HG02759 (cell line): ENCODE measurements around the gene FARSA.
"Not testable (repeated sequence)": the region's sequence is repeated elsewhere in the genome, so short reads cannot be mapped to it uniquely, and the experiment has no call there.

Experiments used
- ATAC-seq: cut with Tn5 transposase; IDR thresholded peaks from one replicate; pipeline ENCODE4 v1.9.1; 2021; ENCODE audit warnings: mild to moderate bottlenecking, moderate library complexity; ENCODE audit not compliant: unreplicated experiment

The FARSA gene

DNA sequence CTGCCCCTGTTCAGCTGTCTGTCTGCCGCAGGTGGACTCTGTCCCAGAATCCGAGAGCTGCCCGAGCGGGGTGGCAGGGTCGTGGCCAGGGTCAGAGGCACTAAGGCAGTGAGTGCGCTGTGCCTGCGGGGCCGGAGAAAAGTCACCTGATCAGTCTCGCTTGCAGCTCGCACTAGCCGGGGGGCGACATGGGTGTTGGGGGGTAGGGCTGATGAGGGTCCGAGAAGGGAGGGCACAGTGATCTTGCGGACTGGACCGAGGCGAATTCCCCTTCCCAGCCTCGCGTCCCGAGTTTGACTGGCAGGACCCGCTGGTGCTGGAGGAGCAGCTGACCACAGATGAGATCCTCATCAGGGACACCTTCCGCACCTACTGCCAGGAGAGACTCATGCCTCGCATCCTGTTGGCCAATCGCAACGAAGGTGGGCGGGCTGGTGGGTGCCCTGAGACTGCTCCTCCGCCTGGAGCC lies 41.9 kb downstream of the FARSA start:
- no peak for ATAC-seq

DNA sequence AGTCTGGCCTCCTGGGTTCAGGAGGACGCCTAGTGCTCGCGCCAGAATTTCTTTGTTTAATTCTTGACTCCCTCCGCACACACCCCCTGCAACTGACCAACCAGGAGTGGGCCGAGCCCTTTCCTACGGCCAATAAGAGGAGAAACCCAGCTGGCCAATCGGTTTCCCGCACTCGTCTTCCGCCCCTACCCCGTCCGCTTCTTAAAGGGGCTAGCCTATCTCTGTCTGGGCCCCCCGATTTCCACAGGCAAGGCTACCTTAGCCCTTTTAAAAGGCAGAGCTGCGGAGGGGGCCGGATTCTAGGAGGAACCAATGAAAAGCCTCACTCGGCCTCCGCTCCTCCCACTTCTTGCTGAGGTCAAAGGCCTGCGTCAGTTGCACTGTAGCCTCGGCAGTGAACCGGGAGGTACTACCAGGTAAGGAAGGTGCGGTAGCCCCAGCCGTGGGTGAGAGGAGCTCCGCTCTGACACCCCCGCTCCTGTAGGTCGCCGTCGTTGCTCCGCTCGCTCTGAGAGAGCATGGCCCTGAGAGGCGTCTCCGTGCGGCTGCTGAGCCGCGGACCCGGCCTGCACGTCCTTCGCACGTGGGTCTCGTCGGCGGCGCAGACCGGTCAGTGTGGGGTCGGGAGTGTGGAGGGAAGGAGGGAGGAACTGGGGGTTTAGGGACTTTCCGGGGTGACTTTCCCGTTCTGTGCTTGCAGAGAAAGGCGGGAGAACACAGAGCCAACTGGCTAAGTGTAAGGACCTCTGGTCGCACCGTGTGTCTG lies 42.5 kb downstream of the FARSA start, which contains the start of gene GCDH:
Gene GCDH, plus strand, starts transcription at position 374 of the 766 bp plus-strand sequence. Its CDS starts 145 bp downstream, at position 519.
- ATAC-seq: peak; percentile 95

DNA sequence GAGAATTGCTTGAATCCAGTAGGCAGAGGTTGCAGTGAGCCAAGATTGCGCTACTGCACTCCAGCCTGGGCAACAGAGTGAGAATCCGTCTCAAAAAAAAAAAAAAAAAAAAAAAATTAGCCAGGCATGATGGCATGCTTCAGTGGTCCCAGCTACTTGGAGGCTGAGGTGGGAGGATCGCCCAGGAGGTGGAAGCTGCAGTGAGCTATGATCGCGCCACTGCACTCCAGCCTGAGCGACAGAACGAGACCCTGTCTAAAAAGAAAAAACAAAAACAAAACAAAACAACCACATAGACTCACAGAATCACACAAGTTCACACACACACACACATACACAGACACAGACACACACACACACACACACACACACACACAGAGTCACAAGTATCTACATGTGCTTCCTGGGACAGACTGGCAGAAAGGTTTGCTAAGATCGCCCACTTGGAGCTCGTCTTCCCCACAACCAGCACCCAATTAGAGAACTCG lies 43.2 kb downstream of the FARSA start:
- ATAC-seq: not testable (repeated sequence)

DNA sequence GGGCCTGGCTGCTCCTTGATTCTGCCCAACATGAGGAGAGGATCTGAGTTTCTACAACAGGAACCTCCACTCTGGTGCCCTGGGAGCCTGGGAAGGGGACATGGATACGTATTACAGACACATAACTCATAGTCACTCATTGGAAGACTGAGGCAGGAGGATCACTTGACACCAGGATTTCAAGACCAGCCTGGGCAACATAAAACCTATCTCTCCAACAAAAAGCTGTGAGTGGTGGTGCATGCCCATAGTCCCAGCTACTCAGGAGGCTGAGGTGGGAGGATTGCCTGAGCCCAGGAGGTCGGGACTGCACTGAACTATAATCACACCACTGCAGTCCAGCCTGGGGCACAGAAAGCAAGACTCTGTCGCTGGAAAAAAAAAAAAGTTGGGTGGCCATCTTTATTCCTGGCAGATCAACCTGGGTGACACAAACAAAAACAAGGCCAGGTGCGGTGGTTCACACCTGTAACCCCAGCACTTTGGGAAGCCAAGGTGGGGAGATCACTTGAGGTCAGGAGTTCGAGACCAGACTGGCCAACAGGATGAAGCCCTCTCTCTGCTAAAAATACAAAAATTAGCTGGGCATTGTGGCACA lies 45.4 kb downstream of the FARSA start:
- ATAC-seq: no peak

DNA sequence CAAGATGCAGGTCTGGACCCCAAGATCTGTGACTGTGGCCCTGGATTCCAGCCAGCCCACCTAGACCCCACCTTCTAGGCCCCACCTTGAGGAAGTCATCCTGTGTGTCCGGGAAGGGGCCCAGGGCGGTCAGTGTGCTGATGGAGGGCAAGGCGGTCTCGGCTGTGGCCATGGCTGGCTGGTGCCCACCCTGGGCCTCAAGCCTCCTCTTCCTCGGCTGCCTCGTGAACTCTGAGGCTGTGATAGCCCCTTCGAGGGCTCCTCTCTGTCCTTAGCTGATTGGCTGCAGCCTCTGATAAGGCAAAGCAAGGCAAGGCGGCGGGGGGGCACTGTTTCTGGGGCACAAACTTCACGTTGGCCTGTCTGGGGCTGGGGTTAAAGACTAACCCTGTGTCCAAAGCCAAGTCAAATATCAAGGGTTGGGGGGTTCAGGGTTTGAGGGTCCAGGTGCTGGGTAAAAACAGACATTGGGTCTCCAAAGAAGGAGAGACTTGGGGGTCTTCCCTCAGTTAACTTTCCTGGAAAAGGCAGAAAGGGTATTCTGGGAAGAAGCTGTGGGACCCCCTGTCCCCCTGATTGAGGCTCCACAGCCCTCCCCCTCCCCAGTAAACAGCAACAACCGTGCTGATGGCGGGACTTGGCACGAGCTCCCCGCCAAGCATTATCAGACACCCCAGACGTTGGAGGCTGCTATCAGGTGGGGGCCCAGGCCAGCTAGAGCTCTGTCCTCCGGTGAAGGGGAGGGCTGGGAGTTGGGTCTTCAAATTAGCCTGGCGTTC lies 46.4 kb downstream of the FARSA start, which contains the start of gene KLF1:
Gene KLF1, minus strand, starts transcription at position 233 of the 779 bp plus-strand sequence. Its CDS starts 61 bp downstream, at position 172.
- ATAC-seq: no peak

DNA sequence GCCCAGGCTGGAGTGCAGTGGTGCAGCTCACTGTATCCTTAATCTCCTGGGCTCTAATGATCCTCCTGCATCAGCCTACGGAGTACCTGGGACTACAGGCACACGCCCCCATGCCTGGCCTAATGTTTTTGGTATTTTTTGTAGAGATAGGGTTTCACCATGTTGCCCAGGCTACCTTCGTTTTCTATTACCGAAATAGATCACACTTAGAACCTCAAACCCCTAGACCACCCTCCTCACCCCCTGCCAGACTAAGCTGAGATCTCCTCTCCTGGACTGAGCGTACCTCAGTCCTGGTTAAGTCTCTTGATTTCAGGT lies 46.9 kb downstream of the FARSA start:
- no peak for ATAC-seq

DNA sequence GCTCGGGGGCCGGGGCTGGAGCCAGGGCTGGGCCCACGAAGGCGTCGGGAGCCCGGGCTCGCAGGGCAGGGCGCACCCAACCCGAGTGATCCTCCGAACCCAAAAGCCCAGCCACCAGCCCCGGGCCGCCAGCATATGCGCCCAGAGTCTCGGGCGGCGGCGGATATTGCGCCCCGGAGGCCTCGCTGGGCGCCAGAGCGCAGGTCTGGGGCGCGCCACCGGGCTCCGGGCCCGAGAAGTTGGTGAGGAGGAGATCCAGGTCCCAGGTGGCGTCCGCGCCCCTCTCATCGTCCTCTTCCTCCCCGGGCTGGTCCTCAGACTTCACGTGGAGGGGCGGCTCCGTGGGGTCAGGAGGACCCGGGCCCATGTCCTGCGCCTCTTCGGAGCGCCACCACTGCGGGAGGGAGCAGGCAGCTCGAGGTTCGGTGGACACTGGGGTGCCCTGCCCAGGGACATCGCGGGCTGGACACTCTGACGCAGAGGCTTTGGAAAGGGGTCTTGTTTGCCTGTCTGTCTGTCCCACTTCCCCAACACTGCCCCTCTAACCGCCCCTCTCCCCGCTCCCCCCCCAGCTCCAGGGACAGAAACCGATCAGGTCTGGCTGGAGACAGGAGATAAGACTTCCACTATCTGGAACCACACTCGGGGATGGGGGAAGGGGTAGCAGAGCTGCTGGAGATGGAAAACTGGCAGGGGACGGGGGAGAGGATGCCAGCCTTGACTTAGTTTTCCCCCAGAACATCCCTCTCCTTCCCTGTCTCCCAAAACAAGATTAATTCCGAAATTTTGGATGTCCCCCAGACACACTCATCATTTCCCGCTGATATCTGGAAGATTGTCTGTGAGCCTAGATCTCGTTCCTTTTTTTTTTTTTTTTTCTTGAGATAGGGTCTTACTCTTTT lies 47.5 kb downstream of the FARSA start:
- ATAC-seq: no peak

DNA sequence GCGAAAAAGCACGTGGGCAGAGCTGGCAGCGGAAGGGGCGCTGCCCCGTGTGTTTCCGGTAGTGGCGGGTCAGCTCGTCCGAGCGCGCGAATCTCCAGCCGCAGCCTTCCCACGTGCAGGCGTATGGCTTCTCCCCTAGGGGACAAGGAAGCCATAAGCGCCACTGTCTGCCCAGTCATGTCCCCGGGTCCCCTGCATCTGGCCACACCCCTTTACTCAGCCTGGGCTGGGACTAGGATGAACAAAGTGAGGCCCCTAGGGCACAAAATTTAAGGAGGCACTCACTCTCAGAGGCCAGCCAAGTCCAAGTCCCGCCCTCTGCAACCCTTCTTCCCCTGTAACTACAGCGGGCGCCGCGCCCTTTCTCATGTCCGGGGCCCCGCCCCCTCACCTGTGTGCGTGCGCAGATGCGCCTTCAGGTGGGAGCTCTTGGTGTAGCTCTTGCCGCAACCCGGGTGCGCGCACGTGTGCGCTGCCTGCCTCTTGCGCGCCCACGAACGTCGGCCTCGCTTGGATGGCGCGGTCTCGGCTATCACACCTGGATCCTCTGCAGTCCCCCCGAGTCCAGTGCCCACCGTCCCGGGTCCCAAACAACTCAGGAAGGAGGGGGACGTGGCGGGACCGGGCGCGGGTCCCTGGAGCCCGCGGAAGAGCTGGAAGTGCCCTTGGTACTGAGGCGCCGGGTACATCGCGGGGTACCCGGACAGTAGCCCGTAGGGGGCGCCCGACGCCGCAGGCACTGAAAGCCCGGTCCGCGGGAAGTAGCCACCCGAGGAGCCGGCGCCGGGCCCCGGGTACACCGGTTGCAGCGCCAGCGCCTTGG lies 48.4 kb downstream of the FARSA start:
- ATAC-seq: no peak

DNA sequence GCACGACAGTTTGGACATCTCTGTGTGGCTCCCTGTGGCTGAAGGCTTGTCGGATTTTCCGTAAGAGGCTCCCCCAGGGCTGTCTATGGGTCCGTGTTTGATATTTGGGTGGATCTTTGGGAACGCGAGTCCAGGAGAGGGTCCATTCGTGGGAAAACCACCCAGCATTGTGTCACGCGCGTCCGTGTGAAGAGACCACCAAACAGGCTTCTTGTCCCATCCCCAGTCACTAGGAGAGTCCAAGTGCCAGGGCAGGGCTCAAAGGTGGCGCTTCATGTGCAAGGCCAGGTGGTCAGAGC lies 48.9 kb downstream of the FARSA start:
- no peak for ATAC-seq

DNA sequence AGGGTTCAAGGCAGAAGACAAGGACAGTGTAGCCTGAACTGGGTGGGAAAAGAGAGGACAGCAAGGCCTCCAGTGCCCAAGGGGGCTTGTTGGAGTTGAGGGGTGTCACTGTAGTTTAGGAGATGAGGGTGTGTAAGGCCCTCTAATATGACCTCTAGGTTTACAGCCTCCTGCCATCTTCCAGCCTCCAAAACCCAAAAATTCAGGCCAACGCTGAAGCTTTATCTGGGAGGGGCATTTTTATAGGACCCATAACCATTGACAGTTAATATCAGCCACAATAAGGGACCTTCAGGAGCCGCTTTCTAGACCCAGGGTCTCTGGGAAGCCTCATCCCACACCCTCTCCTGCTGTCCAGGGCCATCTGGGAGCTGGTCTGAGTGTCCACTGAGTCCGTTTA lies 49.3 kb downstream of the FARSA start:
- ATAC-seq: no peak

DNA sequence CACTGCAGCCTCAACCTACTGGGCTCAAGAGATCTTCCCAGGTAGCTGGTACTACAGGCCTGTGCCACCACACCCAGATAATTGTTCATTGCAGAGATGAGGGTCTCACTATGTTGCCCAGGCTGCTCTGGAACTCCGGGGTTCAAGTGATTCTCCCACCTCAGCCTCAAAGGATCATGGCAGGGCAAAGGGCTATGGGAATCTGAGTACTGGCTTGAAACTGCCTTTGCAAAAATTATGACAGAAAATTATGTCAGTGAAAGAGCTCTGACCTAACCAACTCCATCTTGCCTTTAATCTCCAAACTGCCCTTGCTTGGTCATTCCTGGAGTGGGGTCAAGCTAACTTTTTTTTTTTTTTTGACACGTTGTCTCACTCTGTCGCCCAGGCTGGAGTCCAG lies 50.9 kb downstream of the FARSA start:
- no peak for ATAC-seq

DNA sequence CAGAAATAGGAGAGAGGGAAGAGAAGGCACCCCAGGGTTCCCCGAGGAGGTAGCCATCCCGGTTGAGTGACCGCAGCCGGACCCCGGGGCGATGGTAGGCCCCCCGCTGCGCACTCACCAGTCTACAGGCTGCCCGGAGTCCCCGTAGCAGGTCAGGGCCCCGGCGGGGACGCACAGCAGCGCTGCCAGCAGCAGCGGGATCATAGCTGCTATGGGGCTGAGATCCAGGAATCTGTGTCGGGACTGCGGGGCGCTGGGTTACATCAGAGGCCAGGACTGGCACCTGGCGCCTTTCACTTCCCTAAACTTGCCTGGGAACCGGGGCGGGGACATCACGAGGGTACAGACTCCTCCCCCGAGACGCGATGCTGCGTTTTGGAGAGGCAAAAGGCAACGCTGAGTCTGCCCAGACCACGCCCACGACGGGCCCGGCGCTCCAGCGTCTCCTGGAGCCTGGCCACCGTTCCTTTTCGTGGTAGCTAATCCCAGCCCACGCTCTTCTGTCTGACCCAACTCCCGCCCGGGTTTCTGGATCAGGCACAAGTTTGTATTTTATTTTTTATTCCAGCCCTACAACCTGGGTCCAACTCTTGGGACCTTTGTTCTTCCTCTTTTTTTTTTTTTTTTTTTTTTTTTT lies 52.2 kb downstream of the FARSA start, which contains the start of gene DNASE2:
Gene DNASE2, minus strand, starts transcription at position 278 of the 637 bp plus-strand sequence. Its CDS starts 74 bp downstream, at position 204.
- peak; percentile 88 for ATAC-seq

DNA sequence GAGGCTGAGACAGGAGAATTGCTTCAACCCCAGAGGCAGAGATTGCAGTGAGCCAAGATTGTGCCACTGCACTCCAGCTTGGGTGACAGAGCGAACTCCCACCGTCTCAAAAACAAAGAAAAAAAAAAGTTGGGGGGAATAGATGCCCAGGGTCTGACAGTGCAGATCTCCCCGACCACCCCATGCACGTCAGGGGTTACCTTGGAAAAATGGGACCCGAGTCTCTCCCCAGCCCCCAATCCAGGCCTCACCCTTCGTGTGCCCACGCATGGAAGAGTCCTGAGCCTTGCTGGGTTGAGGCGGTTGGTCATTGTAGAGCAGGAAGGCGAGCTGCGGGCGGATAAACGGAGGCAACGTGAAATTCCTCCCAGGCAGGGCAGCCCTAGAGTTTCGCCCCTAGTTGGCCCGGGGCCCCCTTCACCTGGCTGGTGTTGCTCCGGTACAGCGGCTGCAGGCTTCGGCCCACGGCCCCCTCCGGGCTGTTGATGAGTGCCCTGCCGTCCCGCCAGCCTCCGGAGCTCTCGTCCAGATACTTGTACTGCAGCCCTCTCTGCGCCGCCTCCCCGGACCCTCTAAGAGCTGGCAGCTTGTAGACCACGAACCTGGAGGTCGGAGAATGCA lies 52.9 kb downstream of the FARSA start:
- ATAC-seq: peak; percentile 22

DNA sequence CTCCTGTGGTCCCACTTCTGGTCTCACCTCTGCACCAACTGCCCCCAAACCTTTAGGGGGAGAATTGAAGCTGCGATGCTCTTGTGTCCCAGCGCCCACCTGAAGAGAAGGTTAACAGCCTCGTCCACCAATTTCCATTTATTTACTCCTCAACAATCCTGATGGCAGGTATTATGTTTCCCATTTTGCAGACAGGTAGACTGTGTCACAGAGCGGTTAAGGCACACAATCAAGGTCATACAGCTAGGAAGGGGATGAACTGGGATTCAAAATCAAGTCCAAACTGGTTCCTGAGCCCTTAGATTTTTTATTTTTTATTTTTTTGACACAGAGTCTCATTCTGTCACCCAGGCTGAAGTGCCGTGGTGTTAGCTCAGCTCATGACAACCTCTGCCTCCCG lies 58.4 kb downstream of the FARSA start:
- ATAC-seq: no peak

DNA sequence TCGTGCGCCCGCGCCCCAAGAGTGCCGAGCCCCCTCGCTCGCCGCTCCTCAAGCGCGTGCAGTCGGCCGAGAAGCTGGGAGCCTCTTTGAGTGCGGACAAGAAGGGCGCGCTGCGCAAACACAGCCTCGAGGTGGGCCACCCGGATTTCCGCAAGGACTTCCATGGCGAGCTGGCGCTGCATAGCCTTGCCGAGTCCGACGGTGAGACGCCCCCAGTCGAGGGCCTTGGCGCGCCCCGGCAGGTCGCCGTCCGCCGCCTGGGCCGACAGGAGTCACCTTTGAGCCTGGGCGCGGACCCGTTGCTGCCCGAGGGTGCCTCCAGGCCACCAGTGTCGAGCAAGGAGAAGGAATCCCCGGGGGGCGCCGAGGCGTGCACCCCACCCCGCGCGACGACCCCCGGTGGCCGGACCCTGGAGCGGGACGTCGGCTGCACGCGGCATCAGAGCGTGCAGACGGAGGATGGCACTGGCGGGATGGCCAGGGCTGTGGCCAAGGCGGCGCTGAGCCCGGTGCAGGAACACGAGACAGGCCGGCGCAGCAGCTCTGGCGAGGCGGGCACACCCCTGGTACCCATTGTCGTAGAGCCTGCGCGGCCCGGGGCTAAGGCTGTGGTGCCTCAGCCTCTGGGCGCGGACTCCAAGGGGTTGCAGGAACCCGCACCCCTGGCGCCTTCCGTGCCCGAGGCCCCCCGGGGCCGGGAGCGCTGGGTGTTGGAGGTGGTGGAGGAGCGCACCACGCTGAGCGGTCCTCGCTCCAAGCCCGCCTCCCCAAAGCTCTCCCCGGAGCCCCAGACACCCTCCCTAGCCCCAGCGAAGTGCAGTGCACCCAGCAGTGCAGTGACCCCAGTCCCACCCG lies 59.4 kb downstream of the FARSA start:
- no peak for ATAC-seq

DNA sequence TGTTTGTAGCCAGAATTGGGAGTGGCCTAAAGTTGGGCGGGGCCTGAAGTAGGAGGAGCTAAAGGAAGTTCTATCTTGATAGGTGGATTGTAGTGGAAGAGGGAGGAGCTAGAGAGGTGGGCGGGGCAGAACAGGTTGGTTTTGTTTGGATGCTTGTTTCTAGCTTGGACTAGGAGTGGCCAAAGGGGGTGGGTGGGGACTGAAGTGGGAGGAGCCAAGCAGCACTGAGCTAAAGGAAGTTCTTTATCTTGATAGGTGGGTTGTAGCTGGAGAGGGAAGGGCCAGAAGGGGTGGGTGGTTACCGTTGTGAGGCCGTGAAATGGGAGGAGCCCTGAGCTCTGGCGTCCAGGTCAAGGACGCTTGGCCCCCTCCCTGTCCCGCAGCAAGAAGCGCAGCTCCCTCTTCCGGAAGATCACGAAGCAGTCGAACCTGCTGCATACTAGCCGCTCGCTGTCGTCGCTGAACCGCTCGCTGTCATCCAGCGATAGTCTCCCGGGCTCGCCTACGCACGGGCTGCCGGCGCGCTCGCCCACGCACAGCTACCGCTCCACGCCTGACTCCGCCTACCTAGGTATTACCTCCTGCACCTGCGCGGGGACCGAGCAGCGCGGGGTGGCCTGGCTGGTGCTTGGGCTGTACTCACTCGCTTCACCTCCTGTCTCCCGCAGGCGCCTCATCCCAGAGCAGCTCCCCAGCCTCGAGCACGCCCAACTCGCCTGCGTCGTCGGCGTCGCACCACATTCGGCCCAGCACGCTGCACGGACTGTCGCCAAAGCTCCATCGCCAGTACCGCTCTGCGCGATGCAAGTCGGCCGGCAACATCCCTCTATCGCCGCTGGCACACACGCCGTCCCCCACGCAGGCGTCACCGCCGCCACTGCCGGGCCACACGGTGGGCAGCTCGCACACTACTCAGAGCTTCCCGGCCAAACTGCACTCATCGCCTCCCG lies 60.3 kb downstream of the FARSA start:
- no peak for ATAC-seq
